ENCODE results near the gene CEP104. TPM values are rescaled to one million over a fixed set of nuclear protein-coding genes. Genes with fewer than 3 reads are reported as not detected.

CEP104 gene
- polyA plus RNA-seq, 1 of the 3 experiments (the other 2 are of a cell fraction) = 19.2 TPM

GRCh38 chr1:3900969-3901529, 44.0 kb upstream of the CEP104 start:
- peak overlapping the region; percentile 100 for H3K4me2 ChIP-seq
- no peaks in the 10 kb centered on the region for H3K9me2 ChIP-seq
- TF ChIP-seq NRF1 (IDR thresholded peaks at IDR 0.05; ENCODE audit: low read depth, low read length) (no peak), SMC3 (IDR thresholded peaks at IDR 0.05; ENCODE audit: low read depth, low read length) (no peak), GABPA (IDR thresholded peaks at IDR 0.05; ENCODE audit: low read depth) (no peak), JUND (IDR thresholded peaks at IDR 0.05) (no peak), FOXJ3 (CRISPR knock-in tag; IDR thresholded peaks at IDR 0.05) (no peak), RCOR1 (IDR thresholded peaks at IDR 0.05; ENCODE audit: low read length) (no peak), RXRA (IDR thresholded peaks at IDR 0.05; ENCODE audit: borderline replicate concordance, low read depth) (no peak), RAD21 (IDR thresholded peaks at IDR 0.05; ENCODE audit: low read length) (no peak), MXI1 (IDR thresholded peaks at IDR 0.05; ENCODE audit: low read depth, low read length) (peak; percentile 87), NFIC (IDR thresholded peaks at IDR 0.05; ENCODE audit: borderline replicate concordance) (no peak), MAX (IDR thresholded peaks at IDR 0.05; ENCODE audit: low read depth) (peak; percentile 58; the same call in 1 of the 2 replicates), ELF1 (IDR thresholded peaks at IDR 0.05) (no peak), PBX3 (IDR thresholded peaks at IDR 0.05) (peak; percentile 61), SIN3A (IDR thresholded peaks at IDR 0.05; ENCODE audit: borderline replicate concordance, low read depth, low read length) (0 out of 2 replicates have a peak, but pooled peaks have one; percentile 12), MEF2A (IDR thresholded peaks at IDR 0.05; ENCODE audit: borderline replicate concordance, low read depth) (no peak)
- H3K9me3 ChIP-seq = no peaks in the 10 kb centered on the region
- WGBS (ENCODE audit: low lambda C conversion rate) = 6% methylated on average over 6 of the region's 51 CpGs
- H3F3A ChIP-seq (replicated peaks; ENCODE audit: insufficient read depth) = no peaks in the 10 kb centered on the region
- peaks cover 0 to 18% of the 10 kb centered on the region in 2 experiments; a peak in 1 of 4 replicates for H3K4me1 ChIP-seq (ENCODE audit: control insufficient read depth in 1 of 2, insufficient read depth in 2 of 2, low read depth in 1 of 2, low read length in 1 of 2)
- CTCF ChIA-PET = interaction anchor here (2.1 kb wide), 1 partner anchor 752 kb away, joined by 5 read pairs; no protein-coding TSS in a partner anchor
- DNase-seq = peak; percentile 98
- H3K79me2 ChIP-seq (ENCODE audit: insufficient read depth) = peaks cover 39% of the 10 kb centered on the region
- H3K9ac ChIP-seq = peak overlapping the region; percentile 96
- peaks cover 0 to 12% of the 10 kb centered on the region in 2 experiments for H3K36me3 ChIP-seq (replicated peaks in 1 of 2; ENCODE audit: control insufficient read depth in 1 of 2, insufficient read depth in 2 of 2, low read length in 1 of 2)
- H3K27me3 ChIP-seq (ENCODE audit: insufficient read depth) = no peaks in the 10 kb centered on the region
- H3K4me3 ChIP-seq (ENCODE audit: low read depth in 2 of 2, low read length in 1 of 2) = peak overlapping the region; percentile 90 to 95
- H4K20me1 ChIP-seq (ENCODE audit: insufficient read depth) = 0 out of 2 replicates have a peak, but pooled peaks cover 6% of the 10 kb centered on the region
- peak overlapping the region; percentile 91 to 97 for H3K27ac ChIP-seq (ENCODE audit: low read depth in 2 of 2, low read length in 1 of 2)
- peak overlapping the region; percentile 99; the same call in 1 of the 2 replicates for H2AFZ ChIP-seq (ENCODE audit: low read depth)
- POLR2A ChIA-PET = interaction anchor here (0.6 kb wide), 1 partner anchor 925 kb away, joined by 3 read pairs; no protein-coding TSS in a partner anchor

- no CpG with 5 or more reads among the region's 58 CpGs for WGBS (ENCODE audit: low lambda C conversion rate)
- 0 out of 2 replicates have a peak, but pooled peaks cover 9% of the 10 kb centered on the region for H4K20me1 ChIP-seq (ENCODE audit: insufficient read depth)
- DNase-seq = peak; percentile 97
- CTCF ChIA-PET = interaction anchor here (0.9 to 2.1 kb wide), 3 partner anchors 24 to 753 kb away, joined by 3 to 5 read pairs (median 3); no protein-coding TSS in a partner anchor
- H2AFZ ChIP-seq (ENCODE audit: low read depth) = peak within 1 kb of the TSS; percentile 91; the same call in 1 of the 2 replicates
- H3K27ac ChIP-seq (ENCODE audit: low read depth in 2 of 2, low read length in 1 of 2) = peak within 1 kb of the TSS; percentile 91 to 97
- H3K9ac ChIP-seq = peak within 1 kb of the TSS; percentile 96
- no peaks in the 10 kb centered on the region for H3K9me2 ChIP-seq
- no peaks in the 10 kb centered on the region for H3K27me3 ChIP-seq (ENCODE audit: insufficient read depth)
- H3K4me3 ChIP-seq (ENCODE audit: low read depth in 2 of 2, low read length in 1 of 2) = peak within 1 kb of the TSS; percentile 90 to 95
- H3K4me1 ChIP-seq (ENCODE audit: control insufficient read depth in 1 of 2, insufficient read depth in 2 of 2, low read depth in 1 of 2, low read length in 1 of 2) = peaks cover 0 to 18% of the 10 kb centered on the region in 2 experiments; a peak in 1 of 4 replicates
- no peaks in the 10 kb centered on the region for H3F3A ChIP-seq (replicated peaks; ENCODE audit: insufficient read depth)
- peak within 1 kb of the TSS; percentile 100 for H3K4me2 ChIP-seq
- H3K36me3 ChIP-seq (replicated peaks in 1 of 2; ENCODE audit: control insufficient read depth in 1 of 2, insufficient read depth in 2 of 2, low read length in 1 of 2) = peaks cover 0 to 12% of the 10 kb centered on the region in 2 experiments
- H3K79me2 ChIP-seq (ENCODE audit: insufficient read depth) = peaks cover 46% of the 10 kb centered on the region
- no peaks in the 10 kb centered on the region for H3K9me3 ChIP-seq
- POLR2A ChIA-PET = interaction anchor here (0.7 kb wide), 1 partner anchor 104 kb away, joined by 3 read pairs; the partner anchor contains the start of gene LRRC47
- TF ChIP-seq FOXM1 (IDR thresholded peaks at IDR 0.05; ENCODE audit: low read depth) = no peak
- TF ChIP-seq RXRA (IDR thresholded peaks at IDR 0.05; ENCODE audit: borderline replicate concordance, low read depth) = no peak
- TF ChIP-seq CTCF (IDR thresholded peaks at IDR 0.05) = no peak
- TF ChIP-seq USF1 (IDR thresholded peaks at IDR 0.05; ENCODE audit: borderline replicate concordance, low read depth) = peak; percentile 94
- peak; percentile 53 for TF ChIP-seq USF2 (IDR thresholded peaks at IDR 0.05; ENCODE audit: borderline replicate concordance, low read depth, low read length)
- TF ChIP-seq YY1 (IDR thresholded peaks at IDR 0.05; ENCODE audit: low read depth) = peak; percentile 98
Observed at GRCh38 chr1:3900150-3900968, 43.3 kb upstream of the CEP104 start, which contains the start of gene C1orf174. C1orf174 (minus strand) TSS chr1:3900272; CDS start chr1:3900186, 86 bp downstream.

Measured in SK-N-SH (cell line).